ENCODE data around the gene STAT6. TPM values are rescaled to one million over a fixed set of nuclear protein-coding genes. Genes with fewer than 3 reads are reported as not detected.

The STAT6 gene
- total and polyA plus RNA-seq, 4 donors: 99.8 to 382 (median 229) TPM

DNA sequence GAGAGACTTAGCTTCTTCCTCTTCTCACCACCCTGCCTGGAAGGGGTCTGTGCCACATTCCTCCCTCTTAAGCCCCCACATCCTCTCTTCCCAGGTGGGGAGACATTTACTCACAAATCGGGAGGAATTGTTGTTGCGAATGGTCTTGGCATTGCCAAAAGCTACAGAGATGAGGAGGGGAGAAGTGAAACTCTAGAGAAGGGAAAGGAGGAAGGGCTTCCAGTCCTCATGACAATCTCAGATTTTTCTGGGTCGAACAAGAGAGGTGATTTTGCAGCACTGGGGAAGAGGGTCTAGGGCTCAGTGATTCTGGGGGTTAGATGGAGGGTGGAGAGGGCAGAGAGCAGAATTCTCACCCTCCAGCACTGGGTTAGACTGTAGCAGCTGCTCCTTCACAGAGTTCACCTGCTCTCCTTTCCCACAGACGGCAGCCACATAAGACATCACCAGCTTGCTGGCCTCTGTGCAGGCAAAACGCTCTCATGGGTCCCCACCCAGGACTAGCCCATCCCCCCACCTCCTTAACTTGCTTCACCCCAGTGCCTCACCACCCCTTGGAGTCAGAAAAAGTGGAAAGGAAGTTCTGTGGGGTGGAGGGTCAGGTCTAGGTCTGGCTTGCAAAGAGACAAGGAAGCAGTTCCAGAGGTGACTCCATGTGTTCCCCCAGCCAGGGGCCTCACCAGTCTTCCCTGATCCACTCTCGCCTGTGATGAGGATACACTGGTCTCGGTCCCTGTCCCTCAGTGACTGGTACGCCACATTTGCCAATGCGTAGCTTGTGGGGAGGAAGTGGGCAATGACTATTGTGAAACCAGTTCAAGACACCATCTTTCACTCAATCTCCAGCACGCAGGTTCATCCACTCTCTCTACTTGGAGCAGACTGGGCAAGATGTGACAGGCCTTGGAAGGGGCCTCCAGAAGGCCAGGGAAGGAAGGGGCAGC, 63.9 kb downstream of the STAT6 start:
- H3K27me3 ChIP-seq (ENCODE audit: control insufficient read depth in 1 of 2, insufficient read depth in 2 of 2, low read length in 1 of 2): no peaks in the 10 kb centered on the region

DNA sequence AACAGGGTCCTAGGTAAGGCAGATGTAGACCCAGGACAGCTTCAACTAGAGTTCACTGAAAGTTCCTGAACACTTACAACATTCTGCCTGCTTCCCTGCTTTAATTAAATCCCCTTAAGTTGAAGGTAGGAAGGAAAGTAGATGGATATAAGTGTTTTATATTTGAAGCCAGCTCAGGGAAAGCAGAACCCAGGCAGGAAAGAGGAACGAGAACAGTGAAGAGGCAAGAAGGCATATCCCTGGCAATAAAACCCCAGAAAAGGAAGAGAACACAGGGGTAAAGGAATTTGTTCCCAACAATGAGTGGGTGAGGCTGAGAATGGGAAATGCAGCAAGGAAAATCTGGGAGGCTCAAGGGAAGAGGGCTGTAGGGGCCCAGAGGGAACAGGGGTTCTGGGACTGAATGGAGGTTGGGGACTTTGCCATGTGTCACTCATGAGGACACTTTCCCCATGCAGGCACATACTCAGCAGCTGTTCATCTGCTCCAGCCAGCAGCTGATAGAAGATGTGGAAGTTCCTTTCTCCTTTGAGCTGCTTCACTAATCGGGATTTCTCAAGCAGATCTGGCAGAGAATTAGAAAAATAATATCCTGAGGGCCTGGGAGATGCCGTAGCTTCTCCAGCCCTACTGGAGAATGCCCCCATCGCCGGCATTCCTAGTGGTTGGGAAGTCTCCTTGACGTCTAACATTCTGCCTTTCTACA, 64.9 kb downstream of the STAT6 start:
- ATAC-seq (ENCODE audit: low FRiP score) (no peak), DNase-seq (no peak)
- Histone ChIP-seq H3K36me3 (ENCODE audit: control insufficient read depth in 1 of 2, insufficient read depth in 2 of 2, low read length in 1 of 2) (no peaks in the 10 kb centered on the region), H3K9me3 (ENCODE audit: control insufficient read depth, low read length) (no peaks in the 10 kb centered on the region), H3K4me3 (ENCODE audit: low read length in 2 of 2) (no peak overlapping the region), H3K27ac (ENCODE audit: low read depth in 1 of 2, low read length in 2 of 2) (no peak overlapping the region), H3K4me1 (ENCODE audit: control insufficient read depth in 1 of 2, insufficient read depth in 2 of 2, low read length in 2 of 2) (no peaks in the 10 kb centered on the region), H3K27me3 (ENCODE audit: control insufficient read depth in 1 of 2, insufficient read depth in 2 of 2, low read length in 1 of 2) (no peaks in the 10 kb centered on the region)
- WGBS, 2 donors: 68% methylated on average over 6 of the region's 6 CpGs
- intact Hi-C loops (cut with DNase I): no loop called here

More for the DNA sequence above, 63.9 kb downstream of the STAT6 start:
- DNase-seq (no peak), ATAC-seq (ENCODE audit: low FRiP score) (no peak)
- WGBS, 2 donors: 71 to 76% methylated on average over 10 of the region's 10 CpGs
- Histone ChIP-seq H3K9me3 (ENCODE audit: control insufficient read depth, low read length) (no peaks in the 10 kb centered on the region), H3K36me3 (ENCODE audit: control insufficient read depth in 1 of 2, insufficient read depth in 2 of 2, low read length in 1 of 2) (no peaks in the 10 kb centered on the region), H3K4me1 (ENCODE audit: control insufficient read depth in 1 of 2, insufficient read depth in 2 of 2, low read length in 2 of 2) (no peaks in the 10 kb centered on the region), H3K27ac (ENCODE audit: low read depth in 1 of 2, low read length in 2 of 2) (no peak overlapping the region), H3K4me3 (ENCODE audit: low read length in 2 of 2) (no peak overlapping the region)
- intact Hi-C loops (cut with DNase I): no loop called here

Other genes starting within 250 kb of the STAT6 start
- under 1 TPM in 1 of 2 donors, not detected in 1; 0.48 TPM for gene SDR9C7, start 177.0 kb downstream of the STAT6 start, total RNA-seq
- gene SDR9C7, start 177.0 kb downstream of the STAT6 start, polyA plus RNA-seq: under 1 TPM in 1 of 2 donors, not detected in 1; 0.18 TPM
- under 1 TPM; 0.42 to 0.75 TPM for gene RDH16, start 153.8 kb downstream of the STAT6 start, total RNA-seq
- gene RDH16, start 153.8 kb downstream of the STAT6 start, polyA plus RNA-seq: under 1 TPM; 0.23 to 0.50 TPM
- 1 to 10 TPM; 6.5 to 6.8 TPM for gene ZBTB39, start 104.8 kb downstream of the STAT6 start, total RNA-seq
- gene ZBTB39, start 104.8 kb downstream of the STAT6 start, polyA plus RNA-seq: 1 to 10 TPM; 1.5 to 2.1 TPM
- gene TAC3, start 94.8 kb downstream of the STAT6 start, total RNA-seq: not detected
- under 1 TPM in 1 of 2 donors, not detected in 1; 0.88 TPM for gene TAC3, start 94.8 kb downstream of the STAT6 start, polyA plus RNA-seq
- gene MYO1A, start 61.2 kb downstream of the STAT6 start, total RNA-seq: 1 to 10 TPM in 1 of 2 donors, under 1 TPM in 1; 0.58 to 1.4 TPM
- gene MYO1A, start 61.2 kb downstream of the STAT6 start, polyA plus RNA-seq: 10 to 100 TPM in 1 of 2 donors, under 1 TPM in 1; 0.05 to 77.4 TPM
- 1 to 10 TPM; 7.6 to 10.0 TPM for gene NEMP1, start 32.6 kb downstream of the STAT6 start, total RNA-seq
- 1 to 10 TPM in 1 of 2 donors, under 1 TPM in 1; 0.75 to 5.8 TPM for gene NEMP1, start 32.6 kb downstream of the STAT6 start, polyA plus RNA-seq
- 10 to 100 TPM; 31.6 to 48.4 TPM for gene NAB2, start 22.2 kb downstream of the STAT6 start, total RNA-seq
- 10 to 100 TPM; 19.8 to 32.2 TPM for gene NAB2, start 22.2 kb downstream of the STAT6 start, polyA plus RNA-seq
- 100 to 1,000 TPM; 517 to 992 TPM for gene LRP1, start 17.1 kb upstream of the STAT6 start, total RNA-seq
- gene LRP1, start 17.1 kb upstream of the STAT6 start, polyA plus RNA-seq: 100 to 1,000 TPM in 1 of 2 donors, 10 to 100 TPM in 1; 36.8 to 223 TPM
- not detected for gene LRP1-AS, start 36.3 kb upstream of the STAT6 start, total RNA-seq
- gene LRP1-AS, start 36.3 kb upstream of the STAT6 start, polyA plus RNA-seq: not detected
- gene NXPH4, start 105.4 kb upstream of the STAT6 start, total RNA-seq: 1 to 10 TPM in 1 of 2 donors, under 1 TPM in 1; 0.55 to 1.2 TPM
- under 1 TPM; 0.31 to 0.38 TPM for gene NXPH4, start 105.4 kb upstream of the STAT6 start, polyA plus RNA-seq
- 10 to 100 TPM; 50.3 to 59.1 TPM for gene SHMT2, start 118.3 kb upstream of the STAT6 start, total RNA-seq
- gene SHMT2, start 118.3 kb upstream of the STAT6 start, polyA plus RNA-seq: 10 to 100 TPM; 34.3 to 53.4 TPM
- gene STAC3, start 139.8 kb upstream of the STAT6 start, total RNA-seq: 1 to 10 TPM; 3.2 to 5.8 TPM
- 1 to 10 TPM in 1 of 2 donors, under 1 TPM in 1; 0.82 to 5.0 TPM for gene STAC3, start 139.8 kb upstream of the STAT6 start, polyA plus RNA-seq

Measured in aorta (tissue), 5 donors.